Adrenal gland (tissue), 5 donors: ENCODE measurements around the gene GATAD2B.

ENCODE experiments used
- POLR2A ChIP-seq, 2 donors: fragments of 450-650 bp; IDR thresholded peaks; one replicate each; pipeline ENCODE4 v1.6.1; 2017; ENCODE audit warnings: antibody characterized with exemption in 2 of 2, mild to moderate bottlenecking in 2 of 2, moderate library complexity in 1 of 2
- TF ChIP-seq, protein P1 (sequence below), 6 experiments: fragments of 450-650 bp in 4 of 6; fragments of 200-600 bp in 2 of 6; sonication (generic) in 1 of 6; IDR thresholded peaks; 1 replicate in 5 of 6; 2 replicates in 1 of 6; pipeline versions ENCODE4 v1.5.1 to v1.8.0; 2016 to 2021; ENCODE audit warnings: antibody characterized with exemption in 6 of 6, mild to moderate bottlenecking in 2 of 6, moderate library complexity in 1 of 6
- donor health status: DM: no; HTN: no; CAD: no.

DNA sequence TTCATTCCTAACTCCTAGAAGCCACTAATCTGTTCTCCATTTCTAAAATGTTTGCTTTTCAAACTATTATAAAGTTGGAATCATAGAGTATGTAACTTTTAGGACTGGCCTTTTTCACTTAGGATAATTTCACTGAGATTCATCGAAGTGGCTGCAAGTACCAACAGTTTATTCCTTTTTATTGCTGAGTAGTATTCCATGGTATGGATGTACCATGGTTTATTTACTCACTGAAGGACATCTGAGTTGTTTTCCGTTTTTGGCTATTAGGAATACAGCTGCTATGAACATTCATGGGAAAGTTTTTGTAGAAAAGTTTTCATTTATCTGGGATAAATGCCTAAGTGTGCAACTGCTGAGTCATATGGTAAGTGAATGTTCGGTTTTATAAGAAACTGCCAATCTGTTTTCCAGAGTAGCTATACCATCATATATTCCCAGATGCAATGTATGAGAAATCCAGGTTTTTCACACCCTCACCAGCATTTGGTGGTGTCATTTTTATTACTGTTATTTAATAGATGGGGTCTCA lies 81.2 kb downstream of the GATAD2B start:
- no peak for TF ChIP-seq POLR2A (IDR thresholded peaks at IDR 0.05)
- TF ChIP-seq, protein P1, sequence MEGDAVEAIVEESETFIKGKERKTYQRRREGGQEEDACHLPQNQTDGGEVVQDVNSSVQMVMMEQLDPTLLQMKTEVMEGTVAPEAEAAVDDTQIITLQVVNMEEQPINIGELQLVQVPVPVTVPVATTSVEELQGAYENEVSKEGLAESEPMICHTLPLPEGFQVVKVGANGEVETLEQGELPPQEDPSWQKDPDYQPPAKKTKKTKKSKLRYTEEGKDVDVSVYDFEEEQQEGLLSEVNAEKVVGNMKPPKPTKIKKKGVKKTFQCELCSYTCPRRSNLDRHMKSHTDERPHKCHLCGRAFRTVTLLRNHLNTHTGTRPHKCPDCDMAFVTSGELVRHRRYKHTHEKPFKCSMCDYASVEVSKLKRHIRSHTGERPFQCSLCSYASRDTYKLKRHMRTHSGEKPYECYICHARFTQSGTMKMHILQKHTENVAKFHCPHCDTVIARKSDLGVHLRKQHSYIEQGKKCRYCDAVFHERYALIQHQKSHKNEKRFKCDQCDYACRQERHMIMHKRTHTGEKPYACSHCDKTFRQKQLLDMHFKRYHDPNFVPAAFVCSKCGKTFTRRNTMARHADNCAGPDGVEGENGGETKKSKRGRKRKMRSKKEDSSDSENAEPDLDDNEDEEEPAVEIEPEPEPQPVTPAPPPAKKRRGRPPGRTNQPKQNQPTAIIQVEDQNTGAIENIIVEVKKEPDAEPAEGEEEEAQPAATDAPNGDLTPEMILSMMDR (IDR thresholded peaks at IDR 0.05) = no peak
